HG03439 (cell line): ENCODE measurements around the gene CEP152.
A peak's percentile ranks its signal among the peaks of the same experiment; 100 is the strongest.
"Not testable (repeated sequence)": the region's sequence is repeated elsewhere in the genome, so short reads cannot be mapped to it uniquely, and the experiment has no call there.

Source experiments
- ATAC-seq: cut with Tn5 transposase; IDR thresholded peaks from one replicate; pipeline ENCODE4 v1.9.1; 2021; ENCODE audit warnings: mild to moderate bottlenecking, moderate library complexity; ENCODE audit not compliant: unreplicated experiment

Gene CEP152, protein sequence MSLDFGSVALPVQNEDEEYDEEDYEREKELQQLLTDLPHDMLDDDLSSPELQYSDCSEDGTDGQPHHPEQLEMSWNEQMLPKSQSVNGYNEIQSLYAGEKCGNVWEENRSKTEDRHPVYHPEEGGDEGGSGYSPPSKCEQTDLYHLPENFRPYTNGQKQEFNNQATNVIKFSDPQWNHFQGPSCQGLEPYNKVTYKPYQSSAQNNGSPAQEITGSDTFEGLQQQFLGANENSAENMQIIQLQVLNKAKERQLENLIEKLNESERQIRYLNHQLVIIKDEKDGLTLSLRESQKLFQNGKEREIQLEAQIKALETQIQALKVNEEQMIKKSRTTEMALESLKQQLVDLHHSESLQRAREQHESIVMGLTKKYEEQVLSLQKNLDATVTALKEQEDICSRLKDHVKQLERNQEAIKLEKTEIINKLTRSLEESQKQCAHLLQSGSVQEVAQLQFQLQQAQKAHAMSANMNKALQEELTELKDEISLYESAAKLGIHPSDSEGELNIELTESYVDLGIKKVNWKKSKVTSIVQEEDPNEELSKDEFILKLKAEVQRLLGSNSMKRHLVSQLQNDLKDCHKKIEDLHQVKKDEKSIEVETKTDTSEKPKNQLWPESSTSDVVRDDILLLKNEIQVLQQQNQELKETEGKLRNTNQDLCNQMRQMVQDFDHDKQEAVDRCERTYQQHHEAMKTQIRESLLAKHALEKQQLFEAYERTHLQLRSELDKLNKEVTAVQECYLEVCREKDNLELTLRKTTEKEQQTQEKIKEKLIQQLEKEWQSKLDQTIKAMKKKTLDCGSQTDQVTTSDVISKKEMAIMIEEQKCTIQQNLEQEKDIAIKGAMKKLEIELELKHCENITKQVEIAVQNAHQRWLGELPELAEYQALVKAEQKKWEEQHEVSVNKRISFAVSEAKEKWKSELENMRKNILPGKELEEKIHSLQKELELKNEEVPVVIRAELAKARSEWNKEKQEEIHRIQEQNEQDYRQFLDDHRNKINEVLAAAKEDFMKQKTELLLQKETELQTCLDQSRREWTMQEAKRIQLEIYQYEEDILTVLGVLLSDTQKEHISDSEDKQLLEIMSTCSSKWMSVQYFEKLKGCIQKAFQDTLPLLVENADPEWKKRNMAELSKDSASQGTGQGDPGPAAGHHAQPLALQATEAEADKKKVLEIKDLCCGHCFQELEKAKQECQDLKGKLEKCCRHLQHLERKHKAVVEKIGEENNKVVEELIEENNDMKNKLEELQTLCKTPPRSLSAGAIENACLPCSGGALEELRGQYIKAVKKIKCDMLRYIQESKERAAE (N-terminal part only)

DNA sequence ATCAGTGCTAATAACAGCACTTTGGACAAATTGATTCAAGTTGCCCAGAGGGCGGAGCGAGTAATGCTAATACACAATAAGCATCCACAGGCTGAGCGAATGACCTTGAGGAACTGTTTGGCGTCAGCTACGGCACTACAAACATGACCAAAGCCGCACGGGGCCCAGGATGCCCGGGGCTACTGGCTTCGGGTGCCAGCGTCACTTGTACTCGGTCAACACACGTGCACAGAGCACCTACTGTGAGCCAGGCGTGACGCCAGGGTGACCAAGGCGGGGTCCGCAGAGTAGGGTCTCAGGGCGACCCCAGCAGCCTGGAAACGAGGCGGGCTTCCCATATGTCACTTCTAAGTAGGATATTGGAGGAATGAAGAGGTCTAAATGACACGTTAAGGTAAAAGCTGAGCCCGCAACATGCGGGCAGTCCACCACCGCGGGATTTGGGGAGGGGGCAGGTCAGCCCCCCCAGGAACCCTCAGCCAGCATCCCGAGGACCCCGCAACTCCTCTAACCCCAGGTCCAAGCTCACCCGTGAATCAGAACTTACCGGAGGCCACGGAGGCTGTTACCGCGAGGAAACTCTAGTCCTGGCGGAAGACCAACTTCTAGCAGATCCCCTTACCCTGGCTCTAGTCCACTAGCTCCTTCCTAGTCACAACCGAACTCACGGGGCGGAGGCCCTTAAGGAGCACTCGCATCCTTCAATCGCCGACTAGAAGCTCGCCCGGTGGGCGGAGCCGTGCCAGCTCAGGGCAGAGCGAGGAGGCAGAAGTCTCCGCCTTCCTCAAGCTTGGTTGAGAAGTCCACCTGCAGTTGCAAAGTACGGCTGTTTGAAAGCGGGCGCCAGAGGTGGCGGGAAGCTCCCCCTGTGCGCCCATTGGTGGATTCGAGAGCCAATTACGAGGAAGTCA is at the start of gene CEP152:
Gene CEP152, minus strand, starts transcription at position 656 of the 911 bp plus-strand sequence. CDS start 5,420 bp downstream, outside the sequence.
- peak; percentile 98 for ATAC-seq

DNA sequence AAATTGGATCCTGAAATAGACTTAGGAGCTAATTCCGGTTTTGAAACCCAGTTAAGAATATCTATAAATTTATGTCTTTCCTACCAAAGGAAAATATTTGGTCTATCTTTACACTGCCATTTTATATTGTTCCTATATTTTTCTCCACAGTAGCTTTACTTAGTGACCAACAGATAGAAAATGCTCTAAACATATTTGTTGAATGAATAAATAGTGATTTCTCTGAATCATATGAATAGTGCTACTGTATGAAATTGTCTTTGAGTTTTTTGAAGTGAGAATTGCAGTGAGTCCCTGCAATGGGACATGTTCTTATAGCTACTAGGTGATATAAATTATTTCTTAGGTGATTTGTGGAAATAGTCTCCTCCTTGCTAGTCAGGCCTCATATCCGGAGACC is 48.6 kb upstream of the CEP152 start:
- ATAC-seq, result no peak

DNA sequence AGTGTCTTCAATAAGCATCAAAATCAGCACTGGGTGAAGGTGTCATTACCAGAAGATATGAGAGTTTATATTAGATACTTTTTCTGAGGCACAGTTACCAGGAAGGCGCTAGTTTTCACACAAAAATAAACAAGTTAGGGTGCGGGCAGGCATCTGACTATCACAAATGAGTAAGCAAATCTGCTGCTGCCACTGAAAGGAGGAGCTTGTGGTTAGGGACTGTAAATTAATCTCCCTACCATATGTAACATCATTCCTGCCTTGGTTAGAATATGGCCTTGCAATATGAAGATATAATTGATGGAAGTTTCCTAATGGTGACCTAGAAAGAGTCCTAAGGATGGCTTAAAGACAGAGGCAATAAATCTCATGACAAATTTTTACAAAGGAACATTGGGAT is 47.5 kb upstream of the CEP152 start:
- ATAC-seq, result no peak

DNA sequence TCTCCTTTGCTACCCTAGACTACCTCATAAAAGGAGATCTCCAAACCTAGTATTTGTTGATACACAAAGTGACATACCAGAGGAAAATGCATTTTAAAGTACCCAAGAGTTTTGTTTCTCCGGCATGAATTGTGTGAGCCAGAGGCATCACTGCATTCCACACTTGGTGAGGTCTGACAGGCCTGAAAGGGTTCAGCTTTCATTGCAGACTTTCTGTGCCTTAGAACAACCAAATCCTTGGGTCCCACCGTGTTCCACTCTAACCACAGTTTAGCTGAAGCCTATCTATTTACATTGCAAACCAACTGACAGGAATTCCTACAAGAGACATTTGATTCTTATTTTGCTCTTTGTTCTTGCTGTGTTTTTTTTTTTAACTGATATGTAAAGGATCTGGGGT is 46.1 kb upstream of the CEP152 start:
- no peak for ATAC-seq

DNA sequence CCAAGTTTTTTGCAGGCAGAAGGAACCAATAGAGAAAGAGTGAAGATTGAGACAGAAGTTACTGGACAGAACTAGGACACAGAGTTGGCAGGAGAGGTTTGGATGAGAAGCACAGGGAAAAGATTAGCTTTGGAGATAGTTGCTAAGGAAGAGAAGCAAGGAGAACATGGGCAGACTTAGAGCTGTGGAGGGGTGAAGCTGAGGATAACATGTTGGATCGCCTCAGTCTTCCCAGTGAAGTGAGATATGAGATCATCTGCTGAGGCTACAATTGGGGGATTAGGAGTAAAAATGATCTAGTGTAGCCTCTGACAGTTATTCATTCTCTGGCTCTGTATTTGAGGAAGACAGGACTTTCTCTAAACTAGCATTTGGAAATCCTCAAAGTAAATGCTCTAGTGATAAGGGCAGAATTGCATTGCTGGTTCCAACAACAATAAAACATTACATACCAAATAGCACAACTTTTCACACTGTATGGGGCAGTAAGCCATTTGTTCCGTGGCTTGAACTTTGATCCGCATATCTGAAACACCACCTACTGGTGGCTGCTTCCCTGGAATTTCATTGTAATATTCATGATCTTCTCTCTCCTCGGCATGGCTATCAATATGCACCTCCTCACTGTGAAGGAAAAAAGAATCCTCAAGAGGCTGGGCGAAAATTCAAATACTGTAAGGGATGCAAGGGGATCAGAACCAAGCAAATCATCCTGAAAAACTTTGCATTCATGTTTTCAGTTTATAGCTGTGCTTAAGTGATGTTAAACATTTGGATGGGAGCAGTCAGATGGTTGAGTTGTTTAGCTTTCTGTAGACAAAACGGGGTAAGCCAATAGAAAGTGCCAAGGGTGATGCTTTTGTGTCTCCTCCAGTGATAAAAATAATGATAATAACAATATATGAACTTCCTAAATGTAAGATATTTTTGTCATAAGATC is 44.9 kb upstream of the CEP152 start:
- no peak for ATAC-seq

DNA sequence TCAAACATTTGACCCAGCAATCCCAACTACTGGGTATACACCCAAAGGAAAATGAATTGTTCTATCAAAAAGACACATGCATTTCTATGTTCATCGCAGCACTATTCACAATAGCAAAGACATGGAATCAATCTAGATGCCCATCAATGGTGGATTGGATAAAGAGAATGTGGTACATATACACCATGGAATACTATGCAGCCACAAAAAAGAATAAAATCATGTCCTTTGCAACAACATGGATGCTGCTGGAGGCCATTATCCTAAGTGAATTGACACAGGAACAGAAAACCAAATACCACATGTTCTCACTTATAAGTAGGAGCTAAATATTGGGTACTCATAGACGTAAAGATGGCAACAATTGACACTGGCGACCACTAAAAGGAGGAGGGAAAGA is 43.6 kb upstream of the CEP152 start:
- ATAC-seq, result not testable (repeated sequence)

DNA sequence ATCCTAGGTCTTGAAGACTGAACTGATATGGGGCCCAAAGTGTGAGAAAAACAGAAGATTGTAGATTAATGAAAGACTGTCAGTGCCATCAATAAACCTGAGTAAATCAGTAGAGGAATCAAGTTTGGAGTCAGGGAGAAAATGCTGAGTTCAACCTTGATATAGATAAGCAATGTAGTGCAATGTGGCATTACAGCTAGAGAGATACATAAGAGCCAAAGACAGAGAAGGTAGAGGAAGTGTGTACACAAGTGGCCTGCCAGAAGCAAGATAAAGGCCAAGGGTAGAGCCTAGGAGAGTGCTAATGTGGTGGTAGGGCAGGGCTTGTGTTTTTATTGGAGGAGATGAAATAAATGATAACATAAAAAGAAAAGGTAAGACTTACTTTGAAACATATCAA is 41.1 kb upstream of the CEP152 start:
- no peak for ATAC-seq

DNA sequence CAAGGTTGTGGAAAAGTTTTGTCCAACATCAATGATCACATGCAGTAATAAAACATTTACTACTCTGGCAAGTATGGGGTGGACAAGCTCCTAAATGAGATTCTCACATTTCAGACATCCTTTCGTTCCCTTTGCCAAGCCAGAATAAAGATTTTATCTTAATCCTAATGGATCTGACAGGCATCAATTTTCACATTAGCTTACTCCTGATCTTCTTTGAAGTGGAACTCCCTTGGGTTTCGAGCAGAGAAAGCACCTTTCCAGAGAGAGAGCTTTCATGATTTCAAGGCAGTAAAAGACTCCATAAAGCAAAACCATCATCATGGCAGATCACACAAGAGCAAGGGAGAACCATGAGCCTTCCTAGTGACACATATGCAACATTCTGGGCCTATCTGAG is 39.8 kb upstream of the CEP152 start:
- no peak for ATAC-seq

DNA sequence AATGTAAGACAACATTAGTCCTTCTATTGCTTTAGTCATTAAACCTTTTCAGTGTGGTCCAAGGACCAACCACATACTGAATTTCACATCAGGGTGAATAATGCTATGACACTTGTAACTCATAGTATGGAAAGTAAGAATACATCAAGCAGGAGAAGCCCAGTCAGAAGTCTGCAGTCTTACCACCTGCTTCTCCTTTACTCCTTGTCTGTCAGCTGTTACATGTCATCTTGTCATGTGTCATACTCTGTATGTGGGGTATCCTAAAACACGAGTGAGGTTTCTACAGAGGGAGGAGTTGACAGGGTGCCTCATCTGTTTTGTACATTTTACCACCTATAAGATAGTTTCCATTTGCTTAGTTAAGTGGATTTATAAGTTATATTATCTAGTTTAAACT is 34.3 kb upstream of the CEP152 start:
- ATAC-seq, result no peak

DNA sequence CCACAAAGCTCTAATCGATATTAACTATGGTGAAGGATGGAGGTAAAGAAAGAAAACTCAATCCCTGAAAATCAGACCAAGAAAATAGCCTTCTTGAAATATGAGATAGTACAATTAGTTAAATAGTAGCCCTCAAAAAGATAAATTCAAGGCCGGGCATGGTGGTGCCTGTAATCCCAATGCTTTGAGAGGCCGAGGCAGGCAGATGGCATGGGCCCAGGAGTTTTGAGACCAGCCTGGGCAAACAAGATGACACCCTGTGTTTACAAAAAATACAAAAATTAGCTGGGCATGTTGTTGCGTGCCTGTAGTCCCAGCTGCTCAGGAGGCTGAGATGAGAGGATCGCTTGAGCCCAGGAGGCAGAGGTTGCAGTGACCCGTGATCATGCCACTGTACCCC is 31.6 kb upstream of the CEP152 start:
- no peak for ATAC-seq

DNA sequence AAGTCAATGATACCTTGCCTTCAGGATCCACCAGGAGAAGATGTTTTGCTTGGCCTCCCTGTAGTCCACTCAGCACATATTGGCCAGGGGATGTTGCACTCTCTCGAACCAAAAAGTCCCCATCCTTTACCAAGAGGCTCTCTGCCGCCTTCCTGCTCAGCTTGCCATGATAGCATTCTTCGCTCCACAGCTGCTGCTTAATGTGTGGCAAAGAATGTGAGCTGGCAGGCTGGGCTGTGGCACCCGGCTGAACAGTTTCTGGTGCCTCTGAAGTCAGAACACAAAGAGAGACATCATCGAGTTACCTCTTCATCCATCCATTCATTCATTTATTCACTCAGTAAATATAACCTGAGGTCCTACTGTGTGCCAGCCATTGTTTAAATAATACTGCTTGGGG is 23.9 kb upstream of the CEP152 start:
- no peak for ATAC-seq

DNA sequence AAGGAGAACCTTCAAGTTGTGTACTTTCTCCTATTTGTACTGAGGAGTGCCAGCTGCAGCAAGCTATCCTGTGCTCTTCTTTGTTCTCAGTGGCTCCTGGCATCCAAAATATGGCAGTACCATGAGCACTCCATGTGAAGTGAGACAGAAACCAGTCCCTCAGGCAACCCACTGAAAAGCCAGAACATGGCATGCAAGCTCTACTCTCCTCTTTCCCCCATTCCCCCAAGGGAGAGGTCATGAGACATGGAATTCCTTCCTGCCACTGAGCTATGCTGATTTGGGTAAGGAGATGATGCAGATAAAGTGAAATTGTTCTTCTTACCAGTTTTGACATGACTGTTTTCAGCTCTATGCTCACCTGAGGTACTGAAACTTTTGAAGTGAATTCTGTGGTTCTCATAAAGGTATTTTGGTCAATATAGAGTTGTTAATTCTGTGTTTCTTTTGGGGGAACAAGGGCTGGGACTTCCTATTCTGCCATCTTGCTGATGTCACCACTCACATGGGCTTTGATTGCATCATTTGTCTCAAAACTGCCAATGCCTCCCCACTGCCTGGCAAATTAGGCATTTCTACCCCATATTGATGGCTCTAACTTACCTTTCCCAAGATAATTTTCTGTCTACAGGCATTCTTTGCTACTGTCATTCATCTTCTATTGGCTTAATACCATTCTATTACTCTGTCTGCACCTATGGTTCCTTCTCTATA is 22.8 kb upstream of the CEP152 start:
- ATAC-seq, result no peak

DNA sequence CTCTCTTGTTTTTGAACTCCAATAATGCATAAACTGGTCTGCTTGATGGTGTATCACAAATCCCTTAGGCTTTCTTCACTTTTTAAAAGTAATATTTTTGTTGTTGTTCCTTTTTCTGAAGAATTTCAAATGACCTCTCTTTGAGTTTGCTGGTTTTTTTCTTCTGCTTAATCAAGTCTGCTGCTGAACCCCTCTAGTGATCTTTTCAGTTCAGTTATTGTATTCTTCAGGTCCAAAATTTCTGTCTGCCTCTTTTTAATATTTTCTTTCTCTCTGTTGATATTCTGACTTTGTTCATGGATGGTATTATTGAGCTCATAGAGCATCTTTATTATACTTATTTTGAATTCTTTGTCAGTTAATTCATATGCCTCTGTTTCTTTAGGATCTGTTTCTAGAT is 21.8 kb upstream of the CEP152 start:
- ATAC-seq, result no peak

DNA sequence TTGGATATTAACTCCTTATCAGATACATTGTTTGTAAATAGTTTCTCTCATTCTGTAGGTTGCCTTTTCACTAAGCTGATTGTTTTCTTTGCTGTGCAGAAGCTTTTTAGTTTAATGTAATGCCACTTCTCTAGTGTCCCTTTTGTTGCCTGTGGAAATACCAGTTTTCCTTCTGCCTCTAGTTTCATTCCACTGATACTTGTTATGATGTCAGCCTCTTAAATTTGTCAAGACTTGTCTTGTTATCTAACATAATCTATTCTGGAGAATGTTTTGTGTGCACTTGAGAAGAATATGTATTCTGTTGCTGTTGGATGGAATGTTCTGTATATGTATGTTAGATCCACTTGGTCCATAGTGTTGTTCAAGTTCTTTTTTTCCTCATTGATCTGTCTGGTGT is 18.0 kb upstream of the CEP152 start:
- ATAC-seq, result no peak

DNA sequence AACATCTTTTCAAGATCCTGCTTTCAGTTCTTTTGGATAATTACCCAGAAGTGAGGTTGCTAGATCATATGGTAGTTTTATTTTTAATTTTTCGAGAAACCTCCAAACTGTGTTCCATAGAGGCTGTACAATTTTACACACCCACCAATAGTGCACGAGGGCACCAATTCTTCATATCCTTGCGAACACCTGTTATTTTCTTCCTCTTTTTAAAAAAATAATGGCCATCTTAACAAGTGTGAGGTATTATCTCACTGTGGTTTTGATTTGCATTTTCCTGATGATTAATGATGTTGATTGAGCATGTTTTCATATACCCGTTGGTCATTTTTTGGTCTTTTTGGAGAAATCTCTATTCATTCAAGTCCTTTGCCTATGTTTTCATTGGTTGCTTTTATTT is 17.6 kb upstream of the CEP152 start:
- no peak for ATAC-seq

DNA sequence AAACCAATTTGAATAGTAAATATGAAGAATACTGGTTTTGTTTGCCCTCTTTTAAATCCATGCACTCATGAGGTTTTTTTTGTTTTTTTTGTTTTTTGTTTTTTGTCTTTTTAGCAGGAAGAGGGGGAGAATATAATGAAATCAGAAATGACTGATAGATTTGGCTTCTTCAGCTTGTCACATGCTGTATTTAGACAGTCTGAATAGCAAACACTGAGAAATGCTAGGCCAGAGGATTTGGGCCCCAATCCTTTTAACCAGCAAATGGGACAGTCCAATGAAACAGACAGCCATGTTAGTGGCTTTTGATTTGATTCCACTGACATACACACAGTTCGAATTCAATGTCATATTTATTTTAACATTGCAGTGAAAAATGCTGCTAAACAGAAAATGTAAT is 14.2 kb upstream of the CEP152 start:
- no peak for ATAC-seq

DNA sequence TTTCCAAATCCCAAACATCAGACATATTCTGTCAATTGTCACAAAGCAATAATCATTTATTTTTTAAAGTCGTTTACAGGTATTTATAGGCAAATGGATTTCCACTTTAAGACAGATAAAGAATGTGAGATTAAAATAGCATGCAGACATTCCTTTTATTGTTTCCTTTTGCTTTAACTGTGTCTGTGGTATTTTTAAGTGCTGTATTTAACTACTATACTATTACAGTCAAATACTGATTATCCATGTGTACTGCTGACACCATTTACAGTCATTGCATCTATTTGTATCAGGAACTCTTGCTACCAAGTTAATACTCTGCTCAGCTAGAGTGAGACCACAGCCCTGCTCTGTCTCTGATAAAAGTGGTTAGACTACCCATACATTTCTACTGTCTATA is 12.8 kb upstream of the CEP152 start:
- ATAC-seq, result no peak

DNA sequence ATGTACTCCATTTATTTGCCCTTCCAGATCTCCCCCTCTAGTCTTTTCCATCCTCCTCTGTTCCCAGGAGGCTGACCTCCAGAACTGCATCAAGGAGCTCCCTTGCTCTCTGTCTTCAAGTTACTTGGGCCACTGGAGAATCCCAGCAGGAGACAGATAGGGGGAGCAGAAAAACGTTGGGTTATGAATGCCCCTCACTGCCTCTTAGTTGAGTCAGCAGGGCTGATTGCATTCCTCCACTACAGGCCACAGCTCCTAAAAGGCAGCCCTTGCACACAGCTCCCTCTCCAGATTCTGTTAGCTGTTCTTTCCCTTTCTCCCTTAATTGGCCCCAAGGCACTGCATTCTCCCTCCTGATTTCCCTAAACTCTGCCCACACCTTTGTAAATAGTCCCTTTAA is 12.4 kb upstream of the CEP152 start:
- no peak for ATAC-seq
